ENCODE results near the gene TMEM223. TPM values are rescaled to one million over a fixed set of nuclear protein-coding genes. Genes with fewer than 3 reads are reported as not detected.
A peak's percentile ranks its signal among the peaks of the same experiment; 100 is the strongest.

Gene TMEM223
- total RNA-seq, 4 donors from 2014 or later = 10.1 to 42.1 (median 29.6) TPM

GRCh38 chr11:62786318-62787004, 5.3 kb downstream of the TMEM223 start:
- intact Hi-C loops (cut with DNase I; ENCODE audit: low total_unique reads) = loop anchor here (1.0 to 2.0 kb wide), 2 partner anchors 72 to 78 kb away; no protein-coding TSS in a partner anchor
- in situ Hi-C loops (cut with MboI; ENCODE audit: low pct_ligation_motif_present in 1 of 4, low pct_unique_long_range_greater_than_20kb in 1 of 4, low sequenced_read_pairs in 3 of 4) = loop anchor here in 3 of 4 donors (5.0 to 10.0 kb wide), 2 partner anchors 76 to 78 kb away; no protein-coding TSS in a partner anchor
- Histone ChIP-seq H3K27ac (peak overlapping the region; percentile 96 to 100 (median 99)), H3K9me3 (no peaks in the 10 kb centered on the region), H3K36me3 (peaks cover 0 to 9% (median 1%) of the 10 kb centered on the region in 4 donors), H3K4me1 (peaks cover 17 to 45% (median 35%) of the 10 kb centered on the region in 4 donors), H3K27me3 (no peaks in the 10 kb centered on the region), H3K4me3 (peak overlapping the region; percentile 71 to 100 (median 96))
- 2% methylated on average over 38 of the region's 51 CpGs; no CpG with 5 or more reads in 1 of the 2 donors for WGBS, 2 donors (ENCODE audit: low coverage in 1 of 2)
- peak; percentile 93 for DNase-seq
- TF ChIP-seq POLR2AphosphoS5 (IDR thresholded peaks at IDR 0.05) = peak in 2 of 3 donors; percentile 51 to 61
- no peak for TF ChIP-seq POLR2A (IDR thresholded peaks at IDR 0.05)
- peak; percentile 96 to 98 (median 98) for TF ChIP-seq CTCF (IDR thresholded peaks at IDR 0.05)

- Histone ChIP-seq H3K4me3 (no peak overlapping the region), H3K4me1 (peaks cover 8 to 11% (median 9%) of the 10 kb centered on the region in 4 donors), H3K27me3 (no peaks in the 10 kb centered on the region), H3K27ac (no peak overlapping the region), H3K9me3 (no peaks in the 10 kb centered on the region), H3K36me3 (peaks cover 0 to 5% (median 1%) of the 10 kb centered on the region in 4 donors)
- WGBS, 2 donors (ENCODE audit: low coverage in 1 of 2) = 98% methylated on average over 7 of the region's 7 CpGs; no CpG with 5 or more reads in 1 of the 2 donors
- in situ Hi-C loops (cut with MboI; ENCODE audit: low pct_ligation_motif_present in 1 of 4, low pct_unique_long_range_greater_than_20kb in 1 of 4, low sequenced_read_pairs in 3 of 4) (loop anchor here in 1 of 4 donors (10.0 kb wide), 1 partner anchor 82 kb away; no protein-coding TSS in a partner anchor), intact Hi-C loops (cut with DNase I; ENCODE audit: low total_unique reads) (no loop called here)
- DNase-seq = no peak
- no peak for TF ChIP-seq POLR2A (IDR thresholded peaks at IDR 0.05)
- TF ChIP-seq CTCF (IDR thresholded peaks at IDR 0.05) = no peak
- TF ChIP-seq EP300 (IDR thresholded peaks at IDR 0.05; ENCODE audit: low read depth) = no peak
- TF ChIP-seq POLR2AphosphoS5 (IDR thresholded peaks at IDR 0.05) = no peak
Measured at GRCh38 chr11:62782753-62783152, 9.1 kb downstream of the TMEM223 start.

DNA sequence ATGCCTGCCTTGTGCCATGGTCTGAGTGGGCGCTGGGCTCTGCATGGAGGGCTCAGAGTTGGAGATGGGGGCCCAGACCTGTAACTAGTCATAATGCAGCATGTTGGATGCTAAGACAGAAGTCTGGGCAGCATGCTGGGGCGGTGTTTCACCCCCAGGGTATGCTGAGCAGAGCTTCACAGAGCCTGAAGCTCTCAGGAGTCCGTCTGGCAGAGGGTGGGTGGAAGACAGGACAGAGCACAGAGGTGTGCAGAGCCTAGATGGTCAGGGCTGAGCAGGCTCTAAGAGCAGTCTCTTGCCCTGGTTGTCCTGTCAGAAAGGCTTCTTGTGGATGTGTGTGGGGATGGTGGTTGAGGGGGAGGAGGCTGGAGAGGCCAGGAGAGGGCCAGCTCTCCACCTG, 13.4 kb downstream of the TMEM223 start:
- intact Hi-C loops (cut with DNase I; ENCODE audit: low total_unique reads) = no loop called here
- H3K27ac ChIP-seq = no peak overlapping the region
- in situ Hi-C loops (cut with MboI; ENCODE audit: low pct_ligation_motif_present in 1 of 4, low pct_unique_long_range_greater_than_20kb in 1 of 4, low sequenced_read_pairs in 3 of 4) = no loop called here
- no peaks in the 10 kb centered on the region for H3K9me3 ChIP-seq
- 87 to 100% methylated on average over 1 to 3 of the region's 3 CpGs for WGBS, 2 donors (ENCODE audit: low coverage in 1 of 2)
- no peak for DNase-seq
- H3K36me3 ChIP-seq = peaks cover 0 to 15% (median 4%) of the 10 kb centered on the region in 4 donors
- H3K4me1 ChIP-seq = no peaks in the 10 kb centered on the region
- H3K27me3 ChIP-seq = no peaks in the 10 kb centered on the region
- no peak for TF ChIP-seq POLR2AphosphoS5 (IDR thresholded peaks at IDR 0.05)
- no peak for TF ChIP-seq POLR2A (IDR thresholded peaks at IDR 0.05)
- no peak for TF ChIP-seq CTCF (IDR thresholded peaks at IDR 0.05)
- TF ChIP-seq EP300 (IDR thresholded peaks at IDR 0.05; ENCODE audit: low read depth) = no peak
- H3K4me3 ChIP-seq = no peak overlapping the region

- 86% methylated on average over 2 of the region's 2 CpGs; no CpG with 5 or more reads in 1 of the 2 donors for WGBS, 2 donors (ENCODE audit: low coverage in 1 of 2)
- H3K27me3 ChIP-seq = no peaks in the 10 kb centered on the region
- DNase-seq = no peak
- peaks cover 0 to 3% (median 2%) of the 10 kb centered on the region in 4 donors for H3K4me1 ChIP-seq
- no peak overlapping the region for H3K4me3 ChIP-seq
- H3K9me3 ChIP-seq = no peaks in the 10 kb centered on the region
- in situ Hi-C loops (cut with MboI; ENCODE audit: low pct_ligation_motif_present in 1 of 4, low pct_unique_long_range_greater_than_20kb in 1 of 4, low sequenced_read_pairs in 3 of 4) (no loop called here), intact Hi-C loops (cut with DNase I; ENCODE audit: low total_unique reads) (no loop called here)
- no peak overlapping the region for H3K27ac ChIP-seq
- peaks cover 0 to 12% (median 4%) of the 10 kb centered on the region in 4 donors for H3K36me3 ChIP-seq
- no peak for TF ChIP-seq CTCF (IDR thresholded peaks at IDR 0.05)
Measured at GRCh38 chr11:62777389-62777788, 14.4 kb downstream of the TMEM223 start.
